Right lobe of liver (tissue), 6 donors: Measurements from ENCODE around the gene NTM. TPM values are rescaled to one million over a fixed set of nuclear protein-coding genes. Genes with fewer than 3 reads are reported as not detected.

Experiments used
- ATAC-seq, 4 donors: fragments of 200-7000 bp; cut with Tn5 transposase; one replicate each; pipeline ENCODE4 v1.9.1; 2020; ENCODE audit warnings: mild to moderate bottlenecking in 4 of 4, moderate library complexity in 4 of 4
- DNase-seq, 3 donors: peaks; one replicate each; pipeline ENCODE4 v3.0.0-alpha.2; 2020
- H3K27ac ChIP-seq, 3 donors: fragments of 200-600 bp; one replicate each; pipeline ENCODE4 v1.8.0; 2022
- H3K27me3 ChIP-seq, 2 donors: fragments of 200-600 bp; one replicate each; pipeline ENCODE4 v1.8.0; 2022
- H3K36me3 ChIP-seq, 4 donors: fragments of 200-600 bp; sonication (generic) in 1 of 4; one replicate each; pipeline versions ENCODE4 v1.5.1 to v1.8.0; 2017 to 2022; ENCODE audit warnings: control low read depth in 1 of 4
- H3K4me1 ChIP-seq, 4 donors: fragments of 200-600 bp; sonication (generic) in 1 of 4; one replicate each; pipeline versions ENCODE4 v1.5.1 to v1.8.0; 2017 to 2022; ENCODE audit warnings: control low read depth in 1 of 4
- H3K4me3 ChIP-seq, 3 donors: fragments of 200-600 bp; one replicate each; pipeline ENCODE4 v1.8.0; 2022
- H3K9me3 ChIP-seq, 4 donors: fragments of 200-600 bp; sonication (generic) in 1 of 4; one replicate each; pipeline versions ENCODE4 v1.5.1 to v1.8.0; 2017 to 2022; ENCODE audit warnings: control low read depth in 1 of 4
- POLR2A ChIP-seq: fragments of 450-650 bp; IDR thresholded peaks from one replicate; pipeline ENCODE4 v1.6.1; 2017; ENCODE audit warnings: antibody characterized with exemption, mild to moderate bottlenecking
- whole genome bisulfite sequencing: methylation state at CpG from one replicate; pipeline ENCODE4 v1.1.6; 2018; ENCODE audit warnings: low coverage, low lambda C conversion rate; ENCODE audit not compliant: insufficient coverage; ENCODE audit errors: missing lambda C conversion rate; 5-methylcytosine and 5-hydroxymethylcytosine counted together
- intact Hi-C, 2 donors: fragments of 100-400 bp; cut with DNase I; formaldehyde crosslinking; loops; one replicate each; pipeline versions ENCODE4 v1.11.2 to v1.14.1; 2022
- total RNA-seq, 6 experiments: library from RNA; depleted of rRNA in 2 of 6; stranded (reverse); fragments of >200 nt in 2 of 6; fragmentation: NEBNext Ultra II Directional in 3 of 6; extraction: Animal tissue kit (Norgen Biotek cat#: 25700) in 3 of 6; gene quantifications; one replicate each; pipeline versions ENCODE4 v1.1.0 to v1.2.4, GENCODE V29; 2016 to 2023
- TF ChIP-seq, protein P1 (sequence below), 4 donors: fragments of 200-600 bp in 3 of 4; fragments of 450-650 bp in 1 of 4; IDR thresholded peaks; one replicate each; pipeline versions ENCODE4 v1.5.1 to v1.8.0; 2016 to 2022; ENCODE audit warnings: antibody characterized with exemption in 4 of 4, mild to moderate bottlenecking in 2 of 4
- donor health status: DM: no; HTN: yes; CAD: no.
- donor health status: DM: no; HTN: no; CAD: no.
- donor health status: DM: no; HTN: no; CAD: no.
- donor health status: DM: no; HTN: yes; CAD: no.
- donor health status: DM: no; HTN: yes; CAD: no.

NTM gene
- total RNA-seq, 6 experiments from 2014 or later: 0.35 TPM; not detected in 5

DNA sequence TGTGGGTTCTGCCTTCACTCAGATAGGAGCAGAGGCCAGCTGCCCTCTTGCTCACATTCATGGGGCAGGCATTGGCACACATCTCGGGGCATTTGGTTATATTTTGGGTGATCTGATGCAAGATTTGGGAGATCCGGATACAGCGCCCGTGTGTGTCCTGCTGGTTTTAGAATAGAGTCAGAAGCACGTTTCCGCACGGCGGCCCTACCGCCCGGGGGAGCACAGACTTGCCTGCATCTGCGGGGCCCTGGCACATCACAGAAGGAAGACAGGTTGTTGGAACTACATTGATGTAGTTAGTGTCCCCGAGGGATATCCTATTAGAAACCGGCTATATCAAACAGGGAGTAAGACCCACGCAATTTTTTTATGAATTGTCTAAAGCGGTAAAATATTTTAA lies 982.8 kb downstream of the NTM start:
- no peak for ATAC-seq
- no peak for DNase-seq
- no peak overlapping the region for H3K4me3 ChIP-seq
- TF ChIP-seq POLR2A: no peak
- TF ChIP-seq, protein P1, sequence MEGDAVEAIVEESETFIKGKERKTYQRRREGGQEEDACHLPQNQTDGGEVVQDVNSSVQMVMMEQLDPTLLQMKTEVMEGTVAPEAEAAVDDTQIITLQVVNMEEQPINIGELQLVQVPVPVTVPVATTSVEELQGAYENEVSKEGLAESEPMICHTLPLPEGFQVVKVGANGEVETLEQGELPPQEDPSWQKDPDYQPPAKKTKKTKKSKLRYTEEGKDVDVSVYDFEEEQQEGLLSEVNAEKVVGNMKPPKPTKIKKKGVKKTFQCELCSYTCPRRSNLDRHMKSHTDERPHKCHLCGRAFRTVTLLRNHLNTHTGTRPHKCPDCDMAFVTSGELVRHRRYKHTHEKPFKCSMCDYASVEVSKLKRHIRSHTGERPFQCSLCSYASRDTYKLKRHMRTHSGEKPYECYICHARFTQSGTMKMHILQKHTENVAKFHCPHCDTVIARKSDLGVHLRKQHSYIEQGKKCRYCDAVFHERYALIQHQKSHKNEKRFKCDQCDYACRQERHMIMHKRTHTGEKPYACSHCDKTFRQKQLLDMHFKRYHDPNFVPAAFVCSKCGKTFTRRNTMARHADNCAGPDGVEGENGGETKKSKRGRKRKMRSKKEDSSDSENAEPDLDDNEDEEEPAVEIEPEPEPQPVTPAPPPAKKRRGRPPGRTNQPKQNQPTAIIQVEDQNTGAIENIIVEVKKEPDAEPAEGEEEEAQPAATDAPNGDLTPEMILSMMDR (IDR thresholded peaks at IDR 0.05): no peak
- H3K36me3 ChIP-seq: no peaks in the 10 kb centered on the region
- no peak overlapping the region for H3K27ac ChIP-seq
- no peaks in the 10 kb centered on the region for H3K27me3 ChIP-seq
- WGBS: 76% methylated on average over 4 of the region's 15 CpGs
- intact Hi-C loops: no loop called here
- peaks cover 0 to 13% (median 6%) of the 10 kb centered on the region in 4 donors for H3K4me1 ChIP-seq
- no peaks in the 10 kb centered on the region for H3K9me3 ChIP-seq

DNA sequence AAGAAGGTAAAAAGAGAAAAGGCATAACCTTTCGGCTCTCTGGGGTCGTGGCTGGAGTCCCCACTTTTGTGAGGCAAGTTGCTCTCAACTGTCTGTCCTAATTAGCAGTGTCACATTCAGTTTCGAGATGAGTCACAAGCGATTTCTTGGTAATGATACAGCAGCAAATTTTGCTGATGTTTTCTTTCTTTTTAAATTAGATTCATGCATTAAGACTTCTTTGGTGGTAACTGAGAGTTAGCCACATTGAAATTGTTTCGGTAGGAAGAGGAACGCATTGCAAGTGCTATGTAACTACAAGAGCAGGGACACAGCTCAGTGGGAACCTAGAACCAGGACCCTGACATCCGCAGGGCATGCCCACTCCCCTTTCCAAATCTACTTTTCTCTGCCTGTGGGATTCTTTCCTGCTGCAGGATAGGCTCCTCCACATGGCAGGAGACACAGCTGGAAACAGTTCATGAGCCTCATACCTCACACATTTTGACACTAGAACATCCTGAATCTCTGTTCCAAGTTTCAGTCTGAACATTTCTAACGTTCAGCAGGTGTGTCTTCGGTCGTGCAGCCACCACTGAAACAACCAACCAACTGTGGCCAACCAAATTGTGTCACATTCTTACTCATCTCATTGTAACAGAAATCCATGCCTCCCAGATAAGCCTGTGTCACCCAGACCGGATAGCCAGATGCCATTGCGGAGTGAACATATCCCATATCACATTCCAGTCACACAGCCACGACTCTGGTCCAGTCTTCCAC lies 987.6 kb downstream of the NTM start:
- no peak overlapping the region for H3K4me3 ChIP-seq
- ATAC-seq (no peak), DNase-seq (no peak)
- no peaks in the 10 kb centered on the region for H3K9me3 ChIP-seq
- 66% methylated on average over 12 of the region's 13 CpGs for WGBS
- H3K4me1 ChIP-seq: no peaks in the 10 kb centered on the region
- no peak overlapping the region for H3K27ac ChIP-seq
- H3K27me3 ChIP-seq: no peaks in the 10 kb centered on the region
- TF ChIP-seq, protein P1 (IDR thresholded peaks at IDR 0.05): no peak
- TF ChIP-seq POLR2A: no peak
- intact Hi-C loops: no loop called here
- H3K36me3 ChIP-seq: no peaks in the 10 kb centered on the region

DNA sequence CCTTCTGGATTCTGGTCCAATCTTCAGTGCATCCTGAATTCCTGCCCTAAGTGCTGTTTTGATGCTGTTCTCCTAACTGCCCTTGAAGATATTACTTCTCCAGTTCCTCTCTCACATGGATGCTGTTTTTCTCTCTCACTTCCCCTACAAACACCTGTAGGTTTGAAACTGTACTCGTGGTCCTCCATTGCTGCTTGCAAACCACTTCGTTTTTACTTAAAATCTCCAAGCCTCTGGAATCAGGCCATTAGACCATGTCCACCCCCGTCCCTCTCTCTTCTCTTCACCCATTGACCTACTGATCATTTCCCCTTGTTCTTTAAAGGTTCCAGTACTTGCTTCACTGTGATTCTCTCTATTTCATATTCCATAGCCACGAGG lies 988.1 kb downstream of the NTM start:
- no peak for ATAC-seq
- TF ChIP-seq, protein P1 (IDR thresholded peaks at IDR 0.05): no peak
- TF ChIP-seq POLR2A: no peak
- 36% methylated on average over 4 of the region's 4 CpGs for WGBS
- Histone ChIP-seq H3K27ac (no peak overlapping the region), H3K9me3 (no peaks in the 10 kb centered on the region), H3K4me3 (no peak overlapping the region), H3K4me1 (no peaks in the 10 kb centered on the region), H3K36me3 (no peaks in the 10 kb centered on the region), H3K27me3 (no peaks in the 10 kb centered on the region)
- intact Hi-C loops: no loop called here
- DNase-seq: no peak

DNA sequence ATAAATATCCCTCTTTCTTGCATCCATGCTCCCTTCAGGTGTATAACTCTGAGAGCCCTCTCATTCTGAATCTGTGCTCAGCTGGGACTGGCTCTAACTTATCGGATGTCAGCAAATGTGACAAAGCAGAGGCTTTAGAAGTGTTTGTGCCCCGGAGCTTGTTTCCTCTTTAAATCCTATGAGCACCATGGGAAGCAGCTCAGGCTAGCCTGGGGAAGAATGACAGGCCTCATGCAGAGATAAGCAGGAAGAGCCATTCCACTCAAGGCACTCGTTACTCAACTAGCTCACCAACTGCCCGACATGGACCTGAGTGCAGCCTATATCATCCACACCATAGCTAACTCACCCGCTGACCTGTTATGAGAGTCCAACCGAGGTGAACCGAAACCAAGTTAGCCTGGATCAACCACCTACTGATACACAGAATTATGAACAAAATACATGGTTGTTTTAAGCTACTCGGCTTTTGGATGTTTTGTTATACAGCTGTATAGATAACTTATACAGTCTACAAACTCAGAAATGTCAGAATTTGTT lies 990.7 kb downstream of the NTM start:
- no peaks in the 10 kb centered on the region for H3K27me3 ChIP-seq
- no peaks in the 10 kb centered on the region for H3K4me1 ChIP-seq
- intact Hi-C loops: no loop called here
- 29% methylated on average over 5 of the region's 8 CpGs for WGBS
- ATAC-seq (no peak), DNase-seq (no peak)
- H3K9me3 ChIP-seq: no peaks in the 10 kb centered on the region
- H3K4me3 ChIP-seq: no peak overlapping the region
- TF ChIP-seq, protein P1 (IDR thresholded peaks at IDR 0.05): no peak
- TF ChIP-seq POLR2A: no peak
- no peak overlapping the region for H3K27ac ChIP-seq
- no peaks in the 10 kb centered on the region for H3K36me3 ChIP-seq
